A549 (cell line): ENCODE results near the gene CALHM1.

Experiments used
- CTCF ChIP-seq: fragments of >200 bp; sonication (Bioruptor Twin); formaldehyde crosslinking; IDR thresholded peaks from 3 replicates; pipeline ENCODE4 v1.5.1; 2016
- EP300 ChIP-seq, 2 experiments: fragments of >200 bp; sonication (Bioruptor Twin); formaldehyde crosslinking; IDR thresholded peaks; 2 replicates in 1 of 2; 3 replicates in 1 of 2; pipeline ENCODE4 v1.6.1; 2016 to 2017
- GATA3 ChIP-seq: IDR thresholded peaks from 2 replicates; pipeline ENCODE4 v1.6.1; 2012; ENCODE audit warnings: borderline replicate concordance
- JUN ChIP-seq, 2 experiments: fragments of >200 bp; sonication (Bioruptor Twin); formaldehyde crosslinking; IDR thresholded peaks; 2 replicates in 1 of 2; 3 replicates in 1 of 2; pipeline ENCODE4 v1.6.1; 2016 to 2017
- POLR2A ChIP-seq: IDR thresholded peaks from 2 replicates; pipeline ENCODE4 v1.6.1; 2012; ENCODE audit warnings: mild to moderate bottlenecking, low read length
- RAD21 ChIP-seq, 2 experiments: fragments of >200 bp in 1 of 2; sonication (Bioruptor Twin) in 1 of 2; formaldehyde crosslinking in 1 of 2; IDR thresholded peaks in 1 of 2; conservative IDR thresholded peaks in 1 of 2; 2 replicates in 1 of 2; 3 replicates in 1 of 2; pipeline ENCODE4 v1.6.1; 2012 to 2018; ENCODE audit warnings: inconsistent platforms in 1 of 2
- USF2 ChIP-seq: fragments of 450-650 bp; IDR thresholded peaks from 2 replicates; pipeline ENCODE4 v1.6.1; 2014; ENCODE audit warnings: antibody characterized with exemption

GRCh38 chr10:103457896-103458583 is 660 bp downstream of the CALHM1 start:
- TF ChIP-seq CTCF = no peak
- TF ChIP-seq USF2 = no peak
- no peak for TF ChIP-seq RAD21 (conservative IDR thresholded peaks at IDR 0.05 in 1 of 2, IDR thresholded peaks at IDR 0.05 in 1 of 2)
- no peak for TF ChIP-seq JUN (IDR thresholded peaks at IDR 0.05)
- TF ChIP-seq EP300 (IDR thresholded peaks at IDR 0.05) = no peak
- TF ChIP-seq GATA3 = no peak
- no peak for TF ChIP-seq POLR2A
